HL-60 (cell line): ENCODE results near the gene TENT4B.

ENCODE experiments used
- CTCF ChIP-seq: IDR thresholded peaks from one replicate; pipeline ENCODE4 v1.5.1; 2011; ENCODE audit warnings: low read length, control low read depth, inconsistent platforms; ENCODE audit not compliant: insufficient read depth
- POLR2AphosphoS5 ChIP-seq: IDR thresholded peaks from 2 replicates; pipeline ENCODE4 v1.6.1; 2012; ENCODE audit warnings: low read depth
- TF ChIP-seq, protein P1 (sequence below): IDR thresholded peaks from 2 replicates; pipeline ENCODE4 v1.6.1; 2012; ENCODE audit warnings: low read depth; ENCODE audit not compliant: insufficient replicate concordance

- no peak for TF ChIP-seq POLR2AphosphoS5
- no peak for TF ChIP-seq CTCF
- TF ChIP-seq, protein P1, sequence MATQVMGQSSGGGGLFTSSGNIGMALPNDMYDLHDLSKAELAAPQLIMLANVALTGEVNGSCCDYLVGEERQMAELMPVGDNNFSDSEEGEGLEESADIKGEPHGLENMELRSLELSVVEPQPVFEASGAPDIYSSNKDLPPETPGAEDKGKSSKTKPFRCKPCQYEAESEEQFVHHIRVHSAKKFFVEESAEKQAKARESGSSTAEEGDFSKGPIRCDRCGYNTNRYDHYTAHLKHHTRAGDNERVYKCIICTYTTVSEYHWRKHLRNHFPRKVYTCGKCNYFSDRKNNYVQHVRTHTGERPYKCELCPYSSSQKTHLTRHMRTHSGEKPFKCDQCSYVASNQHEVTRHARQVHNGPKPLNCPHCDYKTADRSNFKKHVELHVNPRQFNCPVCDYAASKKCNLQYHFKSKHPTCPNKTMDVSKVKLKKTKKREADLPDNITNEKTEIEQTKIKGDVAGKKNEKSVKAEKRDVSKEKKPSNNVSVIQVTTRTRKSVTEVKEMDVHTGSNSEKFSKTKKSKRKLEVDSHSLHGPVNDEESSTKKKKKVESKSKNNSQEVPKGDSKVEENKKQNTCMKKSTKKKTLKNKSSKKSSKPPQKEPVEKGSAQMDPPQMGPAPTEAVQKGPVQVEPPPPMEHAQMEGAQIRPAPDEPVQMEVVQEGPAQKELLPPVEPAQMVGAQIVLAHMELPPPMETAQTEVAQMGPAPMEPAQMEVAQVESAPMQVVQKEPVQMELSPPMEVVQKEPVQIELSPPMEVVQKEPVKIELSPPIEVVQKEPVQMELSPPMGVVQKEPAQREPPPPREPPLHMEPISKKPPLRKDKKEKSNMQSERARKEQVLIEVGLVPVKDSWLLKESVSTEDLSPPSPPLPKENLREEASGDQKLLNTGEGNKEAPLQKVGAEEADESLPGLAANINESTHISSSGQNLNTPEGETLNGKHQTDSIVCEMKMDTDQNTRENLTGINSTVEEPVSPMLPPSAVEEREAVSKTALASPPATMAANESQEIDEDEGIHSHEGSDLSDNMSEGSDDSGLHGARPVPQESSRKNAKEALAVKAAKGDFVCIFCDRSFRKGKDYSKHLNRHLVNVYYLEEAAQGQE = no peak
These were observed 63.1 kb downstream of the TENT4B start for GRCh38 chr16:50216231-50216630.
